ENCODE measurements around the gene TBC1D5.

DNA sequence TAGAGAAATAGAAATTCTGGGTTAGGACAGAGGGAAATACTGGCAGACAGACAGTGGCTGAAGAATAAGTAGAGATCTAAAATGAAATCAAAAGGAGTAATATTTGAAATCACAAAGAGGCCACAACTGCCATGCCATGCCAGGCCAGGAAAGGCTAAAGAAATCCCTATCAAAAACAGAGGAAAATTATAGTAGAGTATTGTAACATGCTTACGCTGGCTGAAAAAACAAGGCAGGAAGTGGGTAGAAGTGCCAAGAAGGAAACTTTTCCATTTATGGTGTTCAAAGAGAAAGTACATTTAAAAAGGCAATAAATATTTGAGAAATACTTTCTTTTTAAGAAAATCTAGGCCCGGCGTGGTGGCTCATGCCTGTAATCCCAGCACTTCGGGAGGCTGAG lies 442.0 kb downstream of the TBC1D5 start:
- TF ChIP-seq MYC (IDR thresholded peaks at IDR 0.05; ENCODE audit: low read depth, low read length): no peak
- TF ChIP-seq, protein P1, sequence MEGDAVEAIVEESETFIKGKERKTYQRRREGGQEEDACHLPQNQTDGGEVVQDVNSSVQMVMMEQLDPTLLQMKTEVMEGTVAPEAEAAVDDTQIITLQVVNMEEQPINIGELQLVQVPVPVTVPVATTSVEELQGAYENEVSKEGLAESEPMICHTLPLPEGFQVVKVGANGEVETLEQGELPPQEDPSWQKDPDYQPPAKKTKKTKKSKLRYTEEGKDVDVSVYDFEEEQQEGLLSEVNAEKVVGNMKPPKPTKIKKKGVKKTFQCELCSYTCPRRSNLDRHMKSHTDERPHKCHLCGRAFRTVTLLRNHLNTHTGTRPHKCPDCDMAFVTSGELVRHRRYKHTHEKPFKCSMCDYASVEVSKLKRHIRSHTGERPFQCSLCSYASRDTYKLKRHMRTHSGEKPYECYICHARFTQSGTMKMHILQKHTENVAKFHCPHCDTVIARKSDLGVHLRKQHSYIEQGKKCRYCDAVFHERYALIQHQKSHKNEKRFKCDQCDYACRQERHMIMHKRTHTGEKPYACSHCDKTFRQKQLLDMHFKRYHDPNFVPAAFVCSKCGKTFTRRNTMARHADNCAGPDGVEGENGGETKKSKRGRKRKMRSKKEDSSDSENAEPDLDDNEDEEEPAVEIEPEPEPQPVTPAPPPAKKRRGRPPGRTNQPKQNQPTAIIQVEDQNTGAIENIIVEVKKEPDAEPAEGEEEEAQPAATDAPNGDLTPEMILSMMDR (IDR thresholded peaks at IDR 0.05; ENCODE audit: low read depth, low read length): no peak
- TF ChIP-seq POLR2A (IDR thresholded peaks at IDR 0.05; ENCODE audit: extremely low read depth, insufficient read length): no peak
- TF ChIP-seq, protein P2, sequence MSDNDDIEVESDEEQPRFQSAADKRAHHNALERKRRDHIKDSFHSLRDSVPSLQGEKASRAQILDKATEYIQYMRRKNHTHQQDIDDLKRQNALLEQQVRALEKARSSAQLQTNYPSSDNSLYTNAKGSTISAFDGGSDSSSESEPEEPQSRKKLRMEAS (IDR thresholded peaks at IDR 0.05; ENCODE audit: low read depth, low read length): no peak

Measured in NB4 (cell line).